Measurements from ENCODE around the gene OGFOD1. TPM values are rescaled to one million over a fixed set of nuclear protein-coding genes. Genes with fewer than 3 reads are reported as not detected.

Gene OGFOD1
- total and polyA plus RNA-seq, 2 of the 13 experiments (the other 11 are each of a cell fraction or from before 2014, with no cell fraction given) = 35.2 to 81.3 TPM

- TF ChIP-seq ZNF782 (CRISPR knock-in tag; IDR thresholded peaks at IDR 0.05; ENCODE audit: borderline replicate concordance) (peak; percentile 94; the same call in 1 of the 2 replicates), ZNF501 (CRISPR knock-in tag; IDR thresholded peaks at IDR 0.05) (peak; percentile 97), NPAS2 (CRISPR knock-in tag; IDR thresholded peaks at IDR 0.05; ENCODE audit: borderline replicate concordance) (no peak), HOXA5 (CRISPR knock-in tag; IDR thresholded peaks at IDR 0.05) (peak; percentile 74; the same call in 1 of the 2 replicates), ZNF281 (CRISPR knock-in tag; IDR thresholded peaks at IDR 0.05; ENCODE audit: borderline replicate concordance) (no peak), ZNF512B (CRISPR knock-in tag; IDR thresholded peaks at IDR 0.05; ENCODE audit: borderline replicate concordance) (peak; percentile 38; the same call in 1 of the 2 replicates), ETV5 (CRISPR knock-in tag; IDR thresholded peaks at IDR 0.05; ENCODE audit: borderline replicate concordance) (peak; percentile 50; the same call in 1 of the 2 replicates), CSRNP1 (CRISPR knock-in tag; IDR thresholded peaks at IDR 0.05) (peak; percentile 85; the same call in 1 of the 2 replicates), MATR3 (CRISPR knock-in tag; IDR thresholded peaks at IDR 0.05) (no peak), BCL3 (CRISPR knock-in tag; IDR thresholded peaks at IDR 0.05) (peak; percentile 95; the same call in 1 of the 2 replicates), ZNF431 (CRISPR knock-in tag; IDR thresholded peaks at IDR 0.05; ENCODE audit: borderline replicate concordance, low read depth) (no peak), ZNF674 (CRISPR knock-in tag; IDR thresholded peaks at IDR 0.05; ENCODE audit: low read depth) (no peak), PTBP1 (IDR thresholded peaks at IDR 0.05; ENCODE audit: low read depth, low read length, poor library complexity, severe bottlenecking) (no peak), RELA (CRISPR knock-in tag; IDR thresholded peaks at IDR 0.05) (no peak), ZNF24 (IDR thresholded peaks at IDR 0.05) (no peak), ZNF841 (CRISPR knock-in tag; IDR thresholded peaks at IDR 0.05; ENCODE audit: borderline replicate concordance) (no peak), JUND (CRISPR knock-in tag; IDR thresholded peaks at IDR 0.05) (0 out of 2 replicates have a peak, but pooled peaks have one; percentile 19), ZNF317 (CRISPR knock-in tag; IDR thresholded peaks at IDR 0.05) (no peak; the same call in 1 of the 2 replicates), ZNF773 (CRISPR knock-in tag; IDR thresholded peaks at IDR 0.05; ENCODE audit: borderline replicate concordance) (peak; percentile 65; the same call in 1 of the 2 replicates)
Observed at GRCh38 chr16:56519459-56520250, 68.3 kb downstream of the OGFOD1 start, which contains the start of gene BBS2 (continued).

Measured in HepG2 (cell line).